SK-N-SH treated with all-trans-retinoic acid at 6 μM for 48 hours (cell line): ENCODE results near the gene DDX53.

Experiments
- ARNTL ChIP-seq: fragments of 450-650 bp; formaldehyde crosslinking; IDR thresholded peaks from 2 replicates; pipeline ENCODE4 v1.5.0; 2020; ENCODE audit warnings: low read depth, mild to moderate bottlenecking, moderate library complexity, borderline replicate concordance
- TCF4 ChIP-seq: fragments of 250-450 bp; sonication (Bioruptor Pico); IDR thresholded peaks from 2 replicates; pipeline ENCODE4 v1.8.0; 2021; ENCODE audit warnings: mild to moderate bottlenecking, moderate library complexity, borderline replicate concordance
- ZNF565 ChIP-seq: fragments of 450-650 bp; formaldehyde crosslinking; conservative IDR thresholded peaks from 2 replicates; pipeline ENCODE4 v1.5.0; 2020; ENCODE audit warnings: low read depth, mild to moderate bottlenecking, moderate library complexity
- TF ChIP-seq, protein P1 (sequence below): fragments of 250-450 bp; sonication (Bioruptor Pico); IDR thresholded peaks from 2 replicates; pipeline ENCODE4 v1.5.1; 2021; ENCODE audit warnings: mild to moderate bottlenecking, moderate library complexity

DNA sequence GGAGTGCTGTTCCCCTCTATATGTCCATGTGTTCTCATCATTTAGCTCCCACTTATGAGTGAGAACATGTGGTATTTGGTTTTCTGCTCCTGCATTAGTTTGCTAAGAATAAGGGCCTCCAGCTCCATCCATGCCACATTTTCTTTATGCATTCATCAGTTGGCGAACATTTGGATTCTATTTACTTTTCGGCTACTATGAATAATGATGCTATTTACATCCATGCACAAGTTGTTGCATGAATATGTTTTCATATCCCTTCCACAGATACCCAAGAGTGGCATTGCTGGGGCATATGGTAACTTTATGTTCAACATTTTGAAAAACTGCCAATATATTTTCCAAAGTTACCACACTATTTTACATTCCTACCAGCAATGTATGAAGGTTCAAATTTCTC is 13.8 kb upstream of the DDX53 start:
- no peak for TF ChIP-seq TCF4 (CRISPR knock-in tag)
- no peak for TF ChIP-seq ZNF565
- TF ChIP-seq ARNTL (CRISPR knock-in tag): no peak
- TF ChIP-seq, protein P1, sequence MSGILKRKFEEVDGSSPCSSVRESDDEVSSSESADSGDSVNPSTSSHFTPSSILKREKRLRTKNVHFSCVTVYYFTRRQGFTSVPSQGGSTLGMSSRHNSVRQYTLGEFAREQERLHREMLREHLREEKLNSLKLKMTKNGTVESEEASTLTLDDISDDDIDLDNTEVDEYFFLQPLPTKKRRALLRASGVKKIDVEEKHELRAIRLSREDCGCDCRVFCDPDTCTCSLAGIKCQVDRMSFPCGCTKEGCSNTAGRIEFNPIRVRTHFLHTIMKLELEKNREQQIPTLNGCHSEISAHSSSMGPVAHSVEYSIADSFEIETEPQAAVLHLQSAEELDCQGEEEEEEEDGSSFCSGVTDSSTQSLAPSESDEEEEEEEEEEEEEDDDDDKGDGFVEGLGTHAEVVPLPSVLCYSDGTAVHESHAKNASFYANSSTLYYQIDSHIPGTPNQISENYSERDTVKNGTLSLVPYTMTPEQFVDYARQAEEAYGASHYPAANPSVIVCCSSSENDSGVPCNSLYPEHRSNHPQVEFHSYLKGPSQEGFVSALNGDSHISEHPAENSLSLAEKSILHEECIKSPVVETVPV (CRISPR knock-in tag): no peak
